OCI-LY1 (cell line): ENCODE measurements around the gene CHRNB1.

ENCODE experiments used
- H2AFZ ChIP-seq: fragments of 200-600 bp; sonication (generic), shearing (Covaris generic); 2 replicates; pipeline ENCODE4 v1.6.0; 2014; ENCODE audit warnings: antibody characterized with exemption, mild to moderate bottlenecking, low read length
- H3F3A ChIP-seq: fragments of 200-600 bp; sonication (generic), shearing (Covaris generic); 2 replicates; pipeline ENCODE4 v1.6.0; 2014; ENCODE audit warnings: mild to moderate bottlenecking, antibody characterized with exemption, low read length, moderate library complexity; ENCODE audit not compliant: insufficient read depth
- H3K27ac ChIP-seq: fragments of 200-600 bp; sonication (generic); 2 replicates; pipeline ENCODE4 v1.5.1; 2014; ENCODE audit warnings: low read length, mixed run types, mild to moderate bottlenecking, low read depth; ENCODE audit not compliant: poor library complexity, severe bottlenecking
- H3K27me3 ChIP-seq: fragments of 200-600 bp; sonication (generic); 2 replicates; pipeline ENCODE4 v1.6.0; 2014; ENCODE audit warnings: antibody characterized with exemption, mild to moderate bottlenecking, low read length, moderate library complexity; ENCODE audit not compliant: insufficient read depth
- H3K36me3 ChIP-seq: fragments of 200-600 bp; sonication (generic); 2 replicates; pipeline ENCODE4 v1.6.1; 2014; ENCODE audit warnings: mild to moderate bottlenecking, antibody characterized with exemption, low read length, moderate library complexity, mixed read lengths; ENCODE audit not compliant: insufficient read depth
- H3K4me1 ChIP-seq: fragments of 200-600 bp; sonication (generic); 2 replicates; pipeline ENCODE4 v1.5.1; 2014; ENCODE audit warnings: mild to moderate bottlenecking, low read length, moderate library complexity; ENCODE audit not compliant: insufficient read depth, severe bottlenecking
- H3K4me2 ChIP-seq: fragments of 200-600 bp; sonication (generic), shearing (Covaris generic); 2 replicates; pipeline ENCODE4 v1.6.1; 2014; ENCODE audit warnings: low read length
- H3K4me3 ChIP-seq: fragments of 200-600 bp; sonication (generic); 2 replicates; pipeline ENCODE4 v1.5.1; 2014; ENCODE audit warnings: low read length, low read depth, mild to moderate bottlenecking, mixed read lengths; ENCODE audit not compliant: poor library complexity, severe bottlenecking
- H3K79me2 ChIP-seq: fragments of 200-600 bp; shearing (Covaris generic); 2 replicates; pipeline ENCODE4 v1.6.1; 2016; ENCODE audit warnings: mixed run types, low read length, mixed read lengths; ENCODE audit not compliant: insufficient read depth
- H3K9ac ChIP-seq: fragments of 200-600 bp; sonication (generic), shearing (Covaris generic); 2 replicates; pipeline ENCODE4 v1.6.1; 2014; ENCODE audit warnings: mild to moderate bottlenecking, low read length, mixed read lengths
- H3K9me2 ChIP-seq: fragments of 200-600 bp; sonication (generic), shearing (Covaris generic); 2 replicates; pipeline ENCODE4 v1.6.1; 2014; ENCODE audit warnings: low read depth, mild to moderate bottlenecking, low read length, mixed read lengths
- H3K9me3 ChIP-seq: fragments of 200-600 bp; shearing (Covaris generic); 2 replicates; pipeline ENCODE4 v1.6.1; 2014; ENCODE audit warnings: low read length, mixed read lengths
- H4K20me1 ChIP-seq: fragments of 200-600 bp; sonication (generic), shearing (Covaris generic); 2 replicates; pipeline ENCODE4 v1.6.0; 2016; ENCODE audit warnings: mild to moderate bottlenecking, low read length; ENCODE audit not compliant: insufficient read depth
- EZH2 ChIP-seq: fragments of 200-600 bp; sonication (generic), shearing (Covaris generic); IDR thresholded peaks from 2 replicates; pipeline ENCODE4 v1.8.0; 2017; ENCODE audit warnings: borderline replicate concordance, mixed run types, mild to moderate bottlenecking, antibody characterized with exemption, low read length, moderate library complexity, mixed read lengths
- TF ChIP-seq, protein P1 (sequence below): fragments of 200-600 bp; sonication (generic), shearing (Covaris generic); IDR thresholded peaks from 2 replicates; pipeline ENCODE4 v1.5.1; 2017; ENCODE audit warnings: mild to moderate bottlenecking, antibody characterized with exemption, low read length, moderate library complexity, mixed read lengths

Gene CHRNB1, protein sequence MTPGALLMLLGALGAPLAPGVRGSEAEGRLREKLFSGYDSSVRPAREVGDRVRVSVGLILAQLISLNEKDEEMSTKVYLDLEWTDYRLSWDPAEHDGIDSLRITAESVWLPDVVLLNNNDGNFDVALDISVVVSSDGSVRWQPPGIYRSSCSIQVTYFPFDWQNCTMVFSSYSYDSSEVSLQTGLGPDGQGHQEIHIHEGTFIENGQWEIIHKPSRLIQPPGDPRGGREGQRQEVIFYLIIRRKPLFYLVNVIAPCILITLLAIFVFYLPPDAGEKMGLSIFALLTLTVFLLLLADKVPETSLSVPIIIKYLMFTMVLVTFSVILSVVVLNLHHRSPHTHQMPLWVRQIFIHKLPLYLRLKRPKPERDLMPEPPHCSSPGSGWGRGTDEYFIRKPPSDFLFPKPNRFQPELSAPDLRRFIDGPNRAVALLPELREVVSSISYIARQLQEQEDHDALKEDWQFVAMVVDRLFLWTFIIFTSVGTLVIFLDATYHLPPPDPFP

DNA sequence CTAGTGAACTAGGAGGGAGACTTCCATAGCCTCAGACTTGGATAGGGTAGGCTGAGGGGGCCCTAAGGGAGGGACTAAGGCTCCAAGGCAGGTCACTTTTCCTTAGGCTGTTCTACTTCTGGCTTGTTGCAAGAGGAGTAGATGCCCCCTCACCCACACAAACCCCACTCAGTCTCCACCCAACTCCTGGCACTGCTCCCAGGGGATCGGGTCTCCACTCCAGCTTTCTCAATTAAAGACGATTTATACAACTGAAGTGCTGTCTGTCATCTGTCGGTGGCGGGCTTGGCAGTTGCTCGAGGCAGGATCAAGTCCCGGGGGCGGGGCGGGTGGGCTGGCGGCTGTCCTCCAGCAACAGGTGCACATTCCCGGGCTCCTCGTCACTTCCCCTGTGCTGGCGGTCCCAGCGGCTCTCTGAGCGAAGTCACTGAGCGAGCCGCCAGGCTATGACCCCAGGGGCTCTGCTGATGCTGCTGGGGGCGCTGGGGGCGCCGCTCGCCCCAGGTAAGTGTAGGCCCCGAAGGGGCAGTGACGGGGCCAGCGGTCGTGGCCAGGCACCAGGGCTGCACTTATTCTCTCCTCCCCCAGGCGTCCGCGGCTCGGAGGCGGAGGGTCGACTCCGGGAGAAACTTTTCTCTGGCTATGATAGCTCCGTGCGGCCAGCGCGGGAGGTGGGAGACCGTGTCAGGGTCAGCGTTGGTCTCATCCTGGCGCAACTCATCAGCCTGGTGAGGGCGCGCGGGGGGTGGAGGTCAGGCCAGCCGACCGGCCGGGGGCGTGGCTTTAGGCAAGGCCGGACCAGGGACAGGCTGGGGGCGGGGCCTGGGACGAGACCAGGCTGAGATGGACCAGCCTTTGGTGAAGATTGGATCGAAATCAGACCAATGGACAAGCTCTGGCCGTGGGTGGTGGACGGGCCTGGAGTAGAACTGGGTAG lies at the start of gene CHRNB1:
CHRNB1 (plus strand) TSS at position 380 of the 937 bp plus-strand sequence; CDS start at position 447, 67 bp downstream.
- Histone ChIP-seq H3K27ac (no peak within 1 kb of the TSS), H2AFZ (no peak within 1 kb of the TSS), H3K4me1 (peaks cover 22% of the 10 kb centered on the region), H3K79me2 (no peaks in the 10 kb centered on the region), H3K4me3 (peak within 1 kb of the TSS; percentile 50), H3K9ac (no peak within 1 kb of the TSS; the same call in 1 of the 2 replicates), H3K9me3 (no peaks in the 10 kb centered on the region), H4K20me1 (no peaks in the 10 kb centered on the region), H3K4me2 (peak within 1 kb of the TSS; percentile 69), H3K36me3 (no peaks in the 10 kb centered on the region), H3F3A (no peaks in the 10 kb centered on the region), H3K27me3 (peaks cover 16% of the 10 kb centered on the region; the same call in 1 of the 2 replicates), H3K9me2 (no peaks in the 10 kb centered on the region)
- TF ChIP-seq, protein P1, sequence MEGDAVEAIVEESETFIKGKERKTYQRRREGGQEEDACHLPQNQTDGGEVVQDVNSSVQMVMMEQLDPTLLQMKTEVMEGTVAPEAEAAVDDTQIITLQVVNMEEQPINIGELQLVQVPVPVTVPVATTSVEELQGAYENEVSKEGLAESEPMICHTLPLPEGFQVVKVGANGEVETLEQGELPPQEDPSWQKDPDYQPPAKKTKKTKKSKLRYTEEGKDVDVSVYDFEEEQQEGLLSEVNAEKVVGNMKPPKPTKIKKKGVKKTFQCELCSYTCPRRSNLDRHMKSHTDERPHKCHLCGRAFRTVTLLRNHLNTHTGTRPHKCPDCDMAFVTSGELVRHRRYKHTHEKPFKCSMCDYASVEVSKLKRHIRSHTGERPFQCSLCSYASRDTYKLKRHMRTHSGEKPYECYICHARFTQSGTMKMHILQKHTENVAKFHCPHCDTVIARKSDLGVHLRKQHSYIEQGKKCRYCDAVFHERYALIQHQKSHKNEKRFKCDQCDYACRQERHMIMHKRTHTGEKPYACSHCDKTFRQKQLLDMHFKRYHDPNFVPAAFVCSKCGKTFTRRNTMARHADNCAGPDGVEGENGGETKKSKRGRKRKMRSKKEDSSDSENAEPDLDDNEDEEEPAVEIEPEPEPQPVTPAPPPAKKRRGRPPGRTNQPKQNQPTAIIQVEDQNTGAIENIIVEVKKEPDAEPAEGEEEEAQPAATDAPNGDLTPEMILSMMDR = no peak
- no peak for TF ChIP-seq EZH2

DNA sequence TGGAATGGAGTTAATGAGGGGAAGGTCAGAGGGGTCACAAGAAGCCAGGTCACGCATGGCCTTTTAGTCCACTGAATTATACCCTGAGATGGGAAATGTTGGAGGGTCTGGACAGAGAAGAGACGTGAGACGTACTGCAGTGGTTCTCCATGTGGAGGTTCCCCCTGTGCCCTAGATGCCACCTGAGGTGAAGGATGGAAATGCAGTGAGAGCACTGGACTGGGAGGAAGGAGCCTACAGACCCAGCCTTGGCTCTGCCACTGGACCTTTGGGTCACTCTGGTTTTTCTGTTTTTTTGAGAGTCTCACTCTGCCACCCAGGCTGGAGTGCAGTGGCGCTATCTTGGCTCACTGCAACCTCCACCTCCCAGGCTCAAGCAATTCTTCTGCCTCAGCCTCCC lies 48.7 kb upstream of the CHRNB1 start:
- Histone ChIP-seq H3K4me1 (peaks cover 15% of the 10 kb centered on the region), H3K9ac (no peak overlapping the region), H3K27ac (no peak overlapping the region), H3K27me3 (no peaks in the 10 kb centered on the region), H3K79me2 (no peaks in the 10 kb centered on the region), H3K4me2 (no peak overlapping the region), H3K9me3 (no peaks in the 10 kb centered on the region), H4K20me1 (no peaks in the 10 kb centered on the region), H3F3A (no peaks in the 10 kb centered on the region), H3K4me3 (no peak overlapping the region), H2AFZ (no peak overlapping the region), H3K9me2 (no peaks in the 10 kb centered on the region), H3K36me3 (no peaks in the 10 kb centered on the region; the same call in 1 of the 2 replicates)
- TF ChIP-seq, protein P1 = no peak
- TF ChIP-seq EZH2 = no peak

DNA sequence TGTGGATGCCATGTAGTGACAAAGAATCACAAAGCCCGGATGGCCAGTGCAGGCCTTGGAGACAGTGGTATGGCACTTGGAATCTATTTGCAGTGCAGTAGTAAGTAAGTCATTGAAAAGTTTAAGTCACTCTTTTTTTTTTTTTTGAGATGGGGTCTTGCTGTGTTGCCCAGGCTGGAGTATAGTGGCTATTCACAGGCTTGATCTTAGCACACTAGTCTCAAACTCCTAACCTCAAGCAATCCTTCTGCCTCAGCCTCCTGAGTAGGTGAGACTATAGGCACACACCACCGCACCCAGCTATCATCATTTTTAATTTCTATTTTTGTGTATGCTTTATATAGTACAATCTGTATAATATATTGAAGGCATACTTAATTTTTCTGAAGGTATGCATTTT lies 46.2 kb upstream of the CHRNB1 start:
- H3K79me2 ChIP-seq = no peaks in the 10 kb centered on the region

More for the DNA sequence above, 46.2 kb upstream of the CHRNB1 start:
- no peaks in the 10 kb centered on the region for H3K9me2 ChIP-seq
- TF ChIP-seq, protein P1 = no peak
- no peak for TF ChIP-seq EZH2
- no peak overlapping the region for H3K27ac ChIP-seq
- H3K9ac ChIP-seq = no peak overlapping the region
- no peaks in the 10 kb centered on the region for H3K27me3 ChIP-seq
- H3K4me3 ChIP-seq = no peak overlapping the region
- no peaks in the 10 kb centered on the region for H3F3A ChIP-seq
- H2AFZ ChIP-seq = no peak overlapping the region
- no peaks in the 10 kb centered on the region for H3K9me3 ChIP-seq
- no peak overlapping the region for H3K4me2 ChIP-seq
- no peaks in the 10 kb centered on the region for H4K20me1 ChIP-seq
- H3K36me3 ChIP-seq = no peaks in the 10 kb centered on the region
- peaks cover 18% of the 10 kb centered on the region for H3K4me1 ChIP-seq
